ENCODE data around the gene P2RY12.
A peak's percentile ranks its signal among the peaks of the same experiment; 100 is the strongest.

P2RY12 gene

DNA sequence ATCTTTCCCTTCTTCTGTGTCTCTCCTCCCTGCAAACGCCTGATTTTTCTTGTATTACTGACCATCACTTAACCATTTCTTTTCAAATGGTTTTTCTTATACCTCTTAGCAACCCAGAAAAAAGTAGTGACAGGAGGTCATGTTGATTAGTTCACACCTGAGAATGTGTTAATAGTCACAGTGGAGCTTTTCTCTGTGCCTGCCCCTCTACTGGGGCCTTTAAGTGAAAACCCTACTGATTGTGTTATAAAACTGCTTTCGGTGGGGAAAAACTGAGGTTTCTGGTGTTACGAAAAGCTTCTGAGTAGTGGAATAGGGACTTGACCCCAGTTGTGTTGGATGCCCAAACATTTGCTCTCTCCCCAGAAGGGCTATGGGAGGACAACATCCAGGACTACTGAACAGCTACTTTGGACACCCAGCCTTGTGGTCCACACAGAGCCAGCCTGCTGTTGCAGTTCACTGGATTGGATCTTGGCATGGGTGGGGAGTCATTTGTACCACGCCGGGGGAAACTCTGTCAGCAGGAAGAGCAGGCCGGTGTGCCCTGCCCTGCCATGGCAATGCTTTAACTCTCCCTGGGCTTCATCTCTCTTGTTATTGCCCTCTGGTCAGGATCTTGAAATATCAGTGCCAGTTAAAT lies 78.3 kb downstream of the P2RY12 start:
- no peak for DNase-seq

DNA sequence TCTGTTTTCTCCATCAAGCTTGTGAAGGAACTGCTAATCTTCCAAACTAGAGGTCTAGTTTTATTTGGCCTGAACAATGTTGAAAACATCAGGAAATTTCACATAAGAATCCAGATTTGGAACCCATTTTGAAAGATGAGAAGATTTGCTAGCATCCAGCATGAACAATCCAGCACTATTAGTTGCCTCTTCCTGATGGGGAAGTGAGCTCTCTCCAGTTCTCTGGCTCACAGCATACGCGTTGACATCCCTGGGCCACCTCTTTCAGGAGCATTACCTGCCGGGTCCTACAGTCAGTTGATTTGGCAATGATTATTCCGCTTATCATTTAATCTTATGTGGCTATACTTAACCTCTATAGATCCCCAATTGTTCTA lies 78.8 kb downstream of the P2RY12 start:
- no peak for DNase-seq

DNA sequence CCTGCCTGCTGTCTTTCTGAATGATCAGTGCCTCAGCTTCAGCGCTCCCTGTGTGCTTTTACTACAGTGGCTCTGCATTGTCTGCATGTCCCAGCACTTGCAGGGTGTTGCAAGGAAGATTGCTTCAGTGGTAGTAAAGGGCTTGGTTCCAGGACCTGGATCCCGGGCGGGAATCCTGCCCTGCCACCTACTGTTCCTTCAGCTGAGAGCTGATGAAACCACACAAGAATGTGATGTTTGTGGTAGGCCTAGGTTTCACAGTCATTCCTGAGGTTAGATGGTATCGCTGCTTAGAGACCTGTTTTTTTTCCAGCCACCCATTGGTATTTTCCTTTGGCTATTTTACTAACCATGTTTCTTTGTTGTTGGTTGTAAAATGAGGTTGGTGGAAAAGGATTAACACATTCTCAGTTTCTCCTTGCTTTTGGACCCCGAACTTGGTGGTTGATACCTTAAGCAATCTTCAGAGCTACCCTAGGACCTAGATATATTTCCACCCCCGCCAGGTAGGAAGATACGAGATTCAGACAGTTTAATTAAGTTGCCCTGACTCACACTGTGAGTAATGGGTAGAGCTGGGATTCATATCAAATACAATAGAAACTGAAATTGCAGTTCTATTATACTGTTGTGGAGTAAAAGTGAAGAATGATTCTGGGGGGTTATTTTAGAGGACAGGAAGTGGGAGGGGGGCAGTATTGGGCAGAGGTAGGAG lies 79.3 kb downstream of the P2RY12 start:
- DNase-seq = peak in 5 of 14 donors; percentile 2 to 61 (median 8)

DNA sequence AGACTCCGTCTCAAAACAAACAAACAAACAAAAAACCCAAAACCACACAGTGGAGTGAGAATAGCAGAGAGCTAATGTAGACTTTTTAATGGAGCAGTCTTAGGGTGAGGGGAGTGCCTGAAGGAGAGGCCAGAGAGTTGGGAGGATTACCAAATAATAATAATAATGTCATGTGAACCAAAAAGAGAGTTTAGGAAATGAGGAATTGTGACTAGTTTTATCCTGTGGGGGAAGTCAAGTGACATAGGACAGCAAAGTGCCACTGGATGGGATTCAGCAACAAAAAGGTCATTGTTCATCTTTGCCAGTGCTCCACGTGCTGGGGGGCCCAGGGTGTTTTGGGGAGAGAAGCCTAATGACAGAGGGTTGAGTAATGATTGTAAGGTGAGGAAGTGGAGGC lies 80.8 kb downstream of the P2RY12 start:
- no peak for DNase-seq

DNA sequence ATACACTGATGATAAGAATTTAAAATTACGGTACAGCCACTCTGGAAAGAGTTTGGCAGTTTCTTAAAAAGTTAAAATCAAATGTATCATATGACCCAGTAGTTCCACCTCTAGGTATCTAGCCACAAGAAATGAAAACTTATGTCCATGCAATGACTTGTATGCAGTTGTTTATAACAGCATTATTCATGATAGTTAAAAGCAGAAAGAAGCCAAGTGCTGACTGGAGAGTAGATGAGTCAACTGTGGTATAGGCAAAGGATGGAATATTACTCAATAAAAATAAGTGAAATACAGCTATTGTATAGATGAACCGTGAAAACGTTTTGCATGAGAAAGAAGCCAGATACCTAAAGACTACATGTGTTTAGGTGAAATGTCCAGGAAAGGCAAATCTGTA lies 82.8 kb downstream of the P2RY12 start:
- DNase-seq = no peak

DNA sequence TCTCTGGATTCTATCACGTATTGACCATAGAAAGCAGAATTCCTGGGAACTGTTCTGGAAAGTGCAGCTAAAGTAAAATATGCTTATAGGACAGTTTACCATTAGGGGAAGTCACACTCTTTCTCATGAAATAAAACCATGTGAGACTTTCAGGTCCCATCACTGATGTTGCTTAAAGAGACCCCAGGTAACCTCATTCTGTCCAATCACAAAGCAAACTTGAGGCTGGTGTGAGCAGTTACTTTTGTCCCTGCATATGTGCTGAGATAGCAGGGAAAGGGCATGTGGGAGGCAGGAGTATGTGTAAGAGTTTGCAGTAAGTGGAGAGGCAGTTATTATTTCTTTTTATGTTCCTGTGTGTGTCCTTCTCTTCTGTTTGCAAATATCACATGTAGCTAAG lies 84.0 kb downstream of the P2RY12 start:
- DNase-seq = no peak

DNA sequence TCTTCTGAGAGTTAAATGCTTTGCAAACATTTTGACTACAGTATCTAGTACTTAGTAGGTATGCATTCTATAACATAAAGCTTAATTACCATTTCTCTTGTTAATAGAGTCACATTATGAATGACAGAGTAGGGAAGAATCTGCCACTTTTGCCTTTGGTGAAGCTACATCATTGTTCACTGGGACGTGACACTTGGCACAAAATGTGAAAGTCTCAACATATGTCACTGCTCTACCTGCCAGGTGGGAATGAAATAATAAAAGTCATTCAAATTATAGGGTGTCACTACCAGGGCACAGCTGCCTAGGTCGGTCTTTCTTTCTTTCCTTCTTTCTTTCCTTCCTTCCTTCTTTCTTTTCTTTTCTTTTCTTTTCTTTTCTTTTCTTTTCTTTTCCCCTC lies 85.5 kb downstream of the P2RY12 start:
- peak in 1 of 14 donors; percentile 13 for DNase-seq

DNA sequence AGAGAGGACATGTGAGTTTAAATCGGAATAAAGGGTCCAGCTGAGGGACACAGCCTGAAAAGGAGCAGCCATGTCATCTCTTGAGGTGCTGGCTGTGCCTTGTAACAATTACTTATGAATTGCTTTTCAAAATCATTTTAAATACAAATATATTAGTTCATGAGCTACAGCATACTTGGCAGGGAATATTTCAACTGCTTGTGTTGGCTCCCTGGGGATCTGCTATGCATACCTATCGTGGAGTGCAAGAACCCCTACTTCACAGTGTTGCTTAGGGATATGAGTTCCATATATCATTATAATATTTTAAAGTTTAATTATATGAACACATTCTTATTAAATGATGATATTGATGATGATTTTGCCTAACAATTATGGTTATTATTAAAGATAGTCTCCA lies 87.1 kb downstream of the P2RY12 start:
- DNase-seq = no peak

DNA sequence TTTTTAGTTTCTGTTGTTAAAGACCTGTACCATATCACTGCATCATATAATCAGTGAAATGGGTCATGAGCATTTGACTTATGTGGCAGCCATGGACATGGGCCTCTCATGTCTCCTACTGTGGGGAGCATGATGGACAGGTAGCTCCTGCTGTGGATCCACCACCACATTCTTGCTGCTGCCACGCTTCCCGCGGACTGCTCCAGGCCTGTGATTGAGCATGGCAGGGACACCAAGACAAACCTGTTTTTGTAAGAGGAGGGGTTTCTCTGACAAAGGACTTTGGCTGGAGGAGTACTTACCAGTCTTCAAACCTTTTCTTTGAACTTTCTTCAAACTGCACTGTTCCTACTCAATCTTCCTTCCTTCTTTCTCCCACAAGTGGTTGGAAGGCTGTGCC lies 88.3 kb downstream of the P2RY12 start:
- no peak for DNase-seq

DNA sequence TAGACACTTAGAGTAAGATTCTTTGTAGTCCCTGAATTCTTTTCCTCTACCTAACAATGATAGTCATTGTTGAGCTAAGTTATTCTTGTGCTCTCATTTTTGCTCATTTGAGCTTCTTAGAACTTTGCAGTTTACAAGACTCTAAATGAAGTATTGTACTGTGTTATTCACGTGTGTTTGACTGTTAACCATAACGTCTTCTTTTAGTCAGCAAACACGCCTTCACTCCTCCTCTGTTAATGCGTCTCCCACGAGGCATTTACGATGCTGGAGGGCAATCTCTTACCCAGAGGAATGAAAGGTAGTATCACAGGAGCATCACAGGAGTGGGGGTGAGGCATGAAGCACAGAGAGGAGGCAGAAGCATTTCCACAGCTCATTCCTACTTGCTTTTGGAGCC lies 91.4 kb downstream of the P2RY12 start:
- no peak for DNase-seq

DNA sequence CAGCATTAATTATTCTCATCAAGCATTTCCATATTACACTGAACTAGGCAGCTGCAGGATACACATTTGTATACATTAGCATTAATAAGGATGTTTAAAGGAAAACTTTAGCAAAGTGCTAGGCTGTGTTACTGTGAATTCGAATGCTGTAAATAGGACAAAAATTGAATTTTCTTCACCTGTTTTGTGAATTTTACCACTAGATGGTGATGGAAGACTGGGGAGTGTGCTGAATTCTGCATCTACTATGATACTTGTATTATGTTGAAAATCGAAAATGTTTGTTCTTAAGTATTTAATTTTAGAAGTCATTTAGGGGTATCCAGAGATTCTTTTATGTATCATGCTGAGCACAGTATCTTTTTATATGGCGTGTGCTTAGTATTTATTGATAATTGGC lies 93.9 kb downstream of the P2RY12 start:
- DNase-seq = no peak

DNA sequence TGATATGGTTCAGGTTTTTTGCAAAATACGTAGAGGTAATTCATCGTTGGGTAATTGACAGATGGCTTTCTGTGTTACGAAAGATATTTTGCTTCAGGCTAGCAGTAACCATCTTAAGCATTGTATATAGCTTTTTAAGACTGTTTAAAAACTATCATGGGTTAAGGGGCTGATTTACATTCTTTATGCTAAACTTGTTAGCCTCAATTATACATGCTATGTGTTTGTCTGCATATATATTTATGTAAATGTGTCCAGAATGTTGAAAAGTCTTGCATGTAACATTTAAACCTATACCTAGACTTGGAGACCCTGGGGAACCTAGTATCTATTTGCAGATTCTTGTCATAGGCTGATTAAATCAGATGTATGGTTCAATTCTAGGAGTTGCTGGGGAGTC lies 95.1 kb downstream of the P2RY12 start:
- no peak for DNase-seq

All from C1 segment of cervical spinal cord (tissue), 14 donors.